A673 (cell line): Measurements from ENCODE around the gene TPSD1. TPM values are rescaled to one million over a fixed set of nuclear protein-coding genes. Genes with fewer than 3 reads are reported as not detected.

Source experiments
- BruUV-seq: library from RNA; stranded (reverse); fragments of 400-500 nt; replicated peaks from 2 replicates; lab custom pipeline; 2021; lab: Mats Ljungman, UMichigan
- CTCF ChIA-PET: fragments of 300-600 bp; sonication (Branson Sonifier 250); formaldehyde crosslinking; loops from one replicate; lab custom pipeline; 2022; ENCODE audit warnings: antibody characterized with exemption; lab: Charles Lee
- POLR2A ChIA-PET: fragments of 300-600 bp; sonication (Branson Sonifier 250); formaldehyde crosslinking; loops from one replicate; lab custom pipeline; 2022; ENCODE audit warnings: antibody characterized with exemption; ENCODE audit not compliant: low non-redundant PET; lab: Charles Lee
- DNase-seq: peaks from one replicate; pipeline ENCODE4 v3.0.0-alpha.2; 2015; ENCODE audit warnings: low spot score
- H3K27ac ChIP-seq: fragments of 200-600 bp; sonication (generic); 2 replicates; pipeline ENCODE4 v1.5.1; 2016; ENCODE audit warnings: mixed run types, low read depth, mild to moderate bottlenecking, mixed read lengths, antibody characterized with exemption, low read length; ENCODE audit not compliant: poor library complexity, severe bottlenecking
- H3K27me3 ChIP-seq: fragments of 200-600 bp; sonication (generic); replicated peaks from 2 replicates; pipeline ENCODE4 v1.6.1; 2017; ENCODE audit warnings: mixed run types, low read depth, mild to moderate bottlenecking, mixed read lengths, antibody characterized with exemption, low read length; ENCODE audit not compliant: insufficient read depth, poor library complexity
- H3K36me3 ChIP-seq: fragments of 200-600 bp; sonication (generic); 2 replicates; pipeline ENCODE4 v1.6.1; 2016; ENCODE audit warnings: mixed run types, mild to moderate bottlenecking, mixed read lengths, antibody characterized with exemption, low read length; ENCODE audit not compliant: insufficient read depth, poor library complexity, severe bottlenecking
- H3K4me1 ChIP-seq: fragments of 200-600 bp; sonication (generic); 2 replicates; pipeline ENCODE4 v1.6.1; 2017; ENCODE audit warnings: mixed run types, mild to moderate bottlenecking, mixed read lengths, antibody characterized with exemption, low read length; ENCODE audit not compliant: insufficient read depth, poor library complexity, severe bottlenecking
- H3K4me3 ChIP-seq: fragments of 200-600 bp; sonication (generic); 2 replicates; pipeline ENCODE4 v1.5.1; 2016; ENCODE audit warnings: low read depth, mixed run types, mild to moderate bottlenecking, mixed read lengths, low read length; ENCODE audit not compliant: poor library complexity, severe bottlenecking
- H3K9me3 ChIP-seq: fragments of 200-600 bp; sonication (generic); 2 replicates; pipeline ENCODE4 v1.6.1; 2016; ENCODE audit warnings: mixed run types, low read depth, mild to moderate bottlenecking, mixed read lengths, antibody characterized with exemption, low read length; ENCODE audit not compliant: poor library complexity, severe bottlenecking
- CTCF ChIP-seq: fragments of 300-800, 200-600 bp; sonication (generic); conservative IDR thresholded peaks from 2 replicates; pipeline ENCODE4 v1.5.1; 2017; ENCODE audit warnings: low read depth, mild to moderate bottlenecking, antibody characterized with exemption, low read length, moderate library complexity, mixed read lengths
- EZH2 ChIP-seq: fragments of 200-600 bp; sonication (generic); IDR thresholded peaks from 2 replicates; pipeline ENCODE4 v1.6.1; 2017; ENCODE audit warnings: borderline replicate concordance, low read depth, mild to moderate bottlenecking, mixed read lengths, antibody characterized with exemption, low read length; ENCODE audit not compliant: poor library complexity, severe bottlenecking
- intact Hi-C: fragments of 100-400 bp; cut with micrococcal nuclease; formaldehyde crosslinking; loops from one replicate; pipeline ENCODE4 v1.10.0; 2022; ENCODE audit not compliant: unreplicated experiment
- total RNA-seq: library from RNA; stranded (reverse); gene quantifications from 2 replicates; pipeline ENCODE4 v1.2.3, GENCODE V29; 2021

TPSD1 gene
- total RNA-seq, 1 experiment from 2014 or later = 2.3 TPM

- no peak for DNase-seq
- no TSS peak for BruUV-seq
- POLR2A ChIA-PET = no interaction called here
- no peak overlapping the region for H3K27ac ChIP-seq
- no peaks in the 10 kb centered on the region for H3K4me1 ChIP-seq
- no peak overlapping the region for H3K4me3 ChIP-seq
- CTCF ChIA-PET = no interaction called here
- no peaks in the 10 kb centered on the region for H3K27me3 ChIP-seq
- no peaks in the 10 kb centered on the region for H3K9me3 ChIP-seq
- TF ChIP-seq CTCF (no peak), EZH2 (no peak)
- intact Hi-C loops = no loop called here
- H3K36me3 ChIP-seq = peaks cover 45% of the 10 kb centered on the region
These were observed 42.0 kb upstream of the TPSD1 start for GRCh38 chr16:1213796-1214372.

GRCh38 chr16:1214719-1215118 is 41.1 kb upstream of the TPSD1 start:
- TF ChIP-seq EZH2 (no peak), CTCF (no peak)
- no peaks in the 10 kb centered on the region for H3K27me3 ChIP-seq
- BruUV-seq = no TSS peak
- DNase-seq = no peak
- ChIA-PET CTCF (no interaction called here), POLR2A (no interaction called here)
- no peak overlapping the region for H3K27ac ChIP-seq
- no peaks in the 10 kb centered on the region for H3K4me1 ChIP-seq
- H3K4me3 ChIP-seq = no peak overlapping the region
- H3K9me3 ChIP-seq = no peaks in the 10 kb centered on the region
- intact Hi-C loops = no loop called here
- peaks cover 43% of the 10 kb centered on the region for H3K36me3 ChIP-seq

- Histone ChIP-seq H3K4me3 (no peak overlapping the region), H3K27me3 (no peaks in the 10 kb centered on the region), H3K36me3 (peaks cover 45% of the 10 kb centered on the region), H3K4me1 (no peaks in the 10 kb centered on the region), H3K27ac (no peak overlapping the region), H3K9me3 (no peaks in the 10 kb centered on the region)
- no TSS peak for BruUV-seq
- intact Hi-C loops = no loop called here
- CTCF ChIA-PET = no interaction called here
- TF ChIP-seq CTCF = no peak
- TF ChIP-seq EZH2 = no peak
- POLR2A ChIA-PET = no interaction called here
- no peak for DNase-seq
These were observed 40.1 kb upstream of the TPSD1 start for GRCh38 chr16:1215574-1216295.
